Vagina (tissue), 2 donors: ENCODE measurements around the gene TMEM208. TPM values are rescaled to one million over a fixed set of nuclear protein-coding genes. Genes with fewer than 3 reads are reported as not detected.

ENCODE experiments used
- DNase-seq, 2 donors: peaks; one replicate each; pipeline ENCODE4 v3.0.0-alpha.2; 2017; ENCODE audit errors: extremely low spot score in 2 of 2
- H3K27ac ChIP-seq: fragments of 200-600 bp; sonication (generic); one replicate; pipeline ENCODE4 v1.5.1; 2019
- H3K27me3 ChIP-seq: fragments of 200-600 bp; sonication (generic); one replicate; pipeline ENCODE4 v1.5.1; 2019
- H3K36me3 ChIP-seq, 2 donors: fragments of 200-600 bp; sonication (generic); one replicate each; pipeline ENCODE4 v1.5.1; 2017 to 2019
- H3K4me1 ChIP-seq: fragments of 200-600 bp; sonication (generic); one replicate; pipeline ENCODE4 v1.5.1; 2019
- H3K4me3 ChIP-seq, 2 donors: fragments of 200-600 bp; sonication (generic); 1 replicate in 1 of 2; 2 replicates in 1 of 2; pipeline ENCODE4 v1.5.1; 2016 to 2019
- H3K9me3 ChIP-seq: fragments of 200-600 bp; sonication (generic); one replicate; pipeline ENCODE4 v1.5.1; 2019
- CTCF ChIP-seq, 3 experiments: fragments of 450-650 bp in 2 of 3; fragments of 200-600 bp in 1 of 3; sonication (generic) in 1 of 3; IDR thresholded peaks; one replicate each; pipeline ENCODE4 v1.5.1; 2017 to 2019; ENCODE audit warnings: antibody characterized with exemption in 3 of 3, mild to moderate bottlenecking in 2 of 3, moderate library complexity in 2 of 3
- POLR2A ChIP-seq, 2 donors: fragments of 450-650 bp; IDR thresholded peaks; one replicate each; pipeline ENCODE4 v1.6.1; 2017; ENCODE audit warnings: antibody characterized with exemption in 2 of 2, mild to moderate bottlenecking in 2 of 2, moderate library complexity in 2 of 2
- POLR2AphosphoS5 ChIP-seq, 2 donors: sonication (generic); formaldehyde crosslinking; IDR thresholded peaks; one replicate each; pipeline ENCODE4 v1.9.0; 2017; ENCODE audit warnings: antibody characterized with exemption in 2 of 2, mild to moderate bottlenecking in 2 of 2, low read depth in 1 of 2; ENCODE audit not compliant: insufficient read depth in 1 of 2
- intact Hi-C: fragments of 100-400 bp; cut with DNase I; formaldehyde crosslinking; loops from one replicate; pipeline ENCODE4 v1.15.1; 2023
- total RNA-seq: library from RNA; depleted of rRNA; stranded (reverse); fragments of >200 nt; gene quantifications from one replicate; pipeline ENCODE4 v1.2.3, GENCODE V29; 2016

Gene TMEM208
- total RNA-seq, 1 donor from 2014 or later: 48.9 TPM

- Histone ChIP-seq H3K27me3 (no peaks in the 10 kb centered on the region), H3K4me3 (no peak overlapping the region), H3K36me3 (peaks cover 0 to 14% of the 10 kb centered on the region in 2 donors), H3K9me3 (no peaks in the 10 kb centered on the region), H3K27ac (no peak overlapping the region), H3K4me1 (no peaks in the 10 kb centered on the region)
- TF ChIP-seq CTCF (IDR thresholded peaks at IDR 0.05) (no peak), POLR2AphosphoS5 (IDR thresholded peaks at IDR 0.05; ENCODE audit: insufficient read depth in 1 of 2, low read depth in 1 of 2) (no peak), POLR2A (IDR thresholded peaks at IDR 0.05) (no peak)
- no peak for DNase-seq
- intact Hi-C loops: no loop called here
These were observed 20.6 kb upstream of the TMEM208 start for GRCh38 chr16:67206129-67206837.

DNA sequence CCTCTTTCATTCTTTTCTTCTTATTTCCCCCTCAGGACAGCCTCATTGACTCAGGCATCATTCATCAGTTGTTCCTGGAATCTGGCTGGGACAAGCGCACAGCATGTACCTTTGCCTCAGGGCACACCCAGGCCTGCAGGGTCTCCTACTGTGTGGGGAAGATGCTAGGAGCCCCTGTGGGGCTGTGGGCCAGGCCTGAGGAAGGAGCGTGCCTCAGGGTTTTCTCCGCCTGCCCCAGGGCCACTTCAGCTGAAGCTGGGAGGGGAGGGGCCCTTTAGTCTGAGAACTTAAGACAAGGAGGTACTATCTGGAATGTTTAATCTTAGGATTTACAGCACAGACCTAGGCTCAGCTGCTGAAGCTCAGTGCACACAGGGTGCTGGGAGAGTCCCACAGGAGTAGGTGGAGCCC, 20.1 kb upstream of the TMEM208 start:
- H3K9me3 ChIP-seq: no peaks in the 10 kb centered on the region
- TF ChIP-seq POLR2AphosphoS5 (IDR thresholded peaks at IDR 0.05; ENCODE audit: insufficient read depth in 1 of 2, low read depth in 1 of 2) (no peak), POLR2A (IDR thresholded peaks at IDR 0.05) (no peak), CTCF (IDR thresholded peaks at IDR 0.05) (no peak)
- intact Hi-C loops: no loop called here
- peaks cover 0 to 10% of the 10 kb centered on the region in 2 donors for H3K36me3 ChIP-seq
- no peak for DNase-seq
- H3K27me3 ChIP-seq: no peaks in the 10 kb centered on the region
- no peak overlapping the region for H3K4me3 ChIP-seq
- no peaks in the 10 kb centered on the region for H3K4me1 ChIP-seq
- H3K27ac ChIP-seq: no peak overlapping the region

DNA sequence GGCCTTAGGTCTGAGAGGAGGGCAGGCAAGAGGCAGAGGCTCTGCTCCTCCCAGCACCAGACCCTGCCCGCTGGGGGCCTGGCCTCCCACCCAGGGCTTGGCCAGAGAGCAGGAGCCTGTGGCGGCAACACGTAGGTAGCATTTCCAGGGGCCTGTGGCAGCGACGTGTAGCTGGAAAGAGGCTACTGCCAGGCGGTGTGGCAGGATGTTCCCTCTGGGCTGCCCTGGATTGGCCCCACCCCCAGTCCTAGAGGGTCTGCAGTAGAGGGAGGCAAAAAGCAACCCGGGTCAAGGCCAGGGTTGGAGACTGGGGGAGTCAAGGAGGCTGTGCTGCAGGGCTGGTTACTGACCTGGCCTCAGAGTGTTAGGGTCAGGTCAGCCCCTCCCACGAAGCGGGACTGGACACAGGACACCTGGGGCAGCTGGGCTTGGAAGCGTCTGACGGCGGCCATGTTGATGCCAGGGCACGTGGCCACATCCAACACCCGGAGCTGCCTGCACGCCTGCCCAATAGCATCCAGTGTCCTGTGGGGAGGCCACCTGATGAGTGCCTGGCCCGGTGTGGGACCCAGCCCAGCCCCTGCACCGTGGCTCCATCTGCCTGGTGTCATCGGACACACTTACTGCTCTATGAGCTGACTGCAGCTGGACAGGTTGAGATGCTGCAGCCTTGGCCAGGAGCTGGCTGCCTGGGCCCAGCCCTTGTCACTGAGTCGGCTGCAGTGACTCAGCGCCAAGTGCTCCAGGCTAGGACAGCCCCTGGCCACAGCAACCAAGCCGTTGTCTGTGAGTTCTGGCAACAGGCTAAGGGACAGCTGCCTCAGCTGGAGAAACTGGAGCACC, 19.5 kb upstream of the TMEM208 start:
- no peak overlapping the region for H3K4me3 ChIP-seq
- intact Hi-C loops: no loop called here
- no peaks in the 10 kb centered on the region for H3K9me3 ChIP-seq
- H3K27me3 ChIP-seq: no peaks in the 10 kb centered on the region
- DNase-seq: no peak
- H3K36me3 ChIP-seq: peaks cover 0 to 3% of the 10 kb centered on the region in 2 donors
- no peaks in the 10 kb centered on the region for H3K4me1 ChIP-seq
- no peak overlapping the region for H3K27ac ChIP-seq
- no peak for TF ChIP-seq CTCF (IDR thresholded peaks at IDR 0.05)
- no peak for TF ChIP-seq POLR2A (IDR thresholded peaks at IDR 0.05)
- no peak for TF ChIP-seq POLR2AphosphoS5 (IDR thresholded peaks at IDR 0.05; ENCODE audit: insufficient read depth in 1 of 2, low read depth in 1 of 2)

- Histone ChIP-seq H3K27me3 (no peaks in the 10 kb centered on the region), H3K4me3 (no peak overlapping the region), H3K4me1 (no peaks in the 10 kb centered on the region), H3K9me3 (no peaks in the 10 kb centered on the region), H3K36me3 (no peaks in the 10 kb centered on the region), H3K27ac (no peak overlapping the region)
- TF ChIP-seq CTCF (IDR thresholded peaks at IDR 0.05) (no peak), POLR2A (IDR thresholded peaks at IDR 0.05) (no peak), POLR2AphosphoS5 (IDR thresholded peaks at IDR 0.05; ENCODE audit: insufficient read depth in 1 of 2, low read depth in 1 of 2) (no peak)
- intact Hi-C loops: no loop called here
- no peak for DNase-seq
These were observed 18.6 kb upstream of the TMEM208 start for GRCh38 chr16:67208154-67208896.
